ENCODE results near the gene MGMT. TPM values are rescaled to one million over a fixed set of nuclear protein-coding genes. Genes with fewer than 3 reads are reported as not detected.

The MGMT gene
- total and polyA plus RNA-seq, 2 donors (not counting 3 experiments of a cell fraction or from before 2014, with no cell fraction given) = 15.0 to 15.2 TPM

- Histone ChIP-seq H2AFZ (ENCODE audit: low read depth, low read length) (no peak overlapping the region), H3K79me2 (ENCODE audit: control insufficient read depth, insufficient read depth, low read length) (no peaks in the 10 kb centered on the region), H3K4me1 (ENCODE audit: control insufficient read depth, extremely low read depth, insufficient read depth, low read length) (no peaks in the 10 kb centered on the region), H3K27me3 (ENCODE audit: control insufficient read depth in 2 of 2, insufficient read depth in 2 of 2, low read length in 2 of 2) (no peaks in the 10 kb centered on the region), H4K20me1 (replicated peaks; ENCODE audit: control insufficient read depth, extremely low read depth, insufficient read depth, low read length) (no peaks in the 10 kb centered on the region), H3K4me3 (replicated peaks in 1 of 3; ENCODE audit: insufficient read depth in 1 of 3, low read depth in 1 of 3, low read length in 3 of 3) (no peak overlapping the region), H3K27ac (ENCODE audit: insufficient read depth, low read depth, low read length) (no peak overlapping the region), H3K36me3 (ENCODE audit: control insufficient read depth in 2 of 2, extremely low read depth in 1 of 2, insufficient read depth in 2 of 2, low read length in 2 of 2) (no peaks in the 10 kb centered on the region), H3K9ac (replicated peaks; ENCODE audit: extremely low read depth, insufficient read depth, low read length) (no peak overlapping the region), H3K9me1 (replicated peaks; ENCODE audit: control insufficient read depth, extremely low read depth, insufficient read depth, low read length) (no peaks in the 10 kb centered on the region), H3K4me2 (ENCODE audit: insufficient read depth, low read length) (no peak overlapping the region), H3K9me3 (replicated peaks; ENCODE audit: control insufficient read depth, insufficient read depth, low read length) (no peaks in the 10 kb centered on the region)
- FAIRE-seq = no peak
- TF ChIP-seq FOS (IDR thresholded peaks at IDR 0.05; ENCODE audit: borderline replicate concordance, insufficient read depth, low read length) (no peak), POLR2AphosphoS5 (IDR thresholded peaks at IDR 0.05; ENCODE audit: insufficient read depth, low read depth, low read length) (no peak), JUN (IDR thresholded peaks at IDR 0.05; ENCODE audit: borderline replicate concordance, insufficient read depth, insufficient read length, low read depth) (no peak), EZH2 (IDR thresholded peaks at IDR 0.05; ENCODE audit: borderline replicate concordance, low read depth, low read length, severe bottlenecking) (no peak), CTCF (IDR thresholded peaks at IDR 0.05; ENCODE audit: extremely low read depth in 1 of 2, insufficient read depth in 1 of 2, low read depth in 1 of 2, low read length in 2 of 2) (no peak), GATA2 (IDR thresholded peaks at IDR 0.05; ENCODE audit: insufficient read depth, insufficient read length, low read depth, low read length) (no peak)
- DNase-seq (ENCODE audit: low read depth, low spot score) = no peak
- ChIA-PET POLR2A (no interaction called here), CTCF (interaction anchor here (0.6 kb wide), 1 partner anchor 425 kb away, joined by 3 read pairs; no protein-coding TSS in a partner anchor)
- intact Hi-C loops (cut with micrococcal nuclease) = loop anchor here (10.0 kb wide), 1 partner anchor 623 kb away; no protein-coding TSS in a partner anchor
- dilution Hi-C loops (cut with MboI; ENCODE audit: extremely low pct_ligation_motif_present, low sequenced_read_pairs) = no loop called here
- no TSS peak for BruUV-seq (replicated peaks)
These were observed 190.4 kb downstream of the MGMT start for GRCh38 chr10:129657297-129658017.
